ENCODE results near the gene PPP1R9B.

The PPP1R9B gene

DNA sequence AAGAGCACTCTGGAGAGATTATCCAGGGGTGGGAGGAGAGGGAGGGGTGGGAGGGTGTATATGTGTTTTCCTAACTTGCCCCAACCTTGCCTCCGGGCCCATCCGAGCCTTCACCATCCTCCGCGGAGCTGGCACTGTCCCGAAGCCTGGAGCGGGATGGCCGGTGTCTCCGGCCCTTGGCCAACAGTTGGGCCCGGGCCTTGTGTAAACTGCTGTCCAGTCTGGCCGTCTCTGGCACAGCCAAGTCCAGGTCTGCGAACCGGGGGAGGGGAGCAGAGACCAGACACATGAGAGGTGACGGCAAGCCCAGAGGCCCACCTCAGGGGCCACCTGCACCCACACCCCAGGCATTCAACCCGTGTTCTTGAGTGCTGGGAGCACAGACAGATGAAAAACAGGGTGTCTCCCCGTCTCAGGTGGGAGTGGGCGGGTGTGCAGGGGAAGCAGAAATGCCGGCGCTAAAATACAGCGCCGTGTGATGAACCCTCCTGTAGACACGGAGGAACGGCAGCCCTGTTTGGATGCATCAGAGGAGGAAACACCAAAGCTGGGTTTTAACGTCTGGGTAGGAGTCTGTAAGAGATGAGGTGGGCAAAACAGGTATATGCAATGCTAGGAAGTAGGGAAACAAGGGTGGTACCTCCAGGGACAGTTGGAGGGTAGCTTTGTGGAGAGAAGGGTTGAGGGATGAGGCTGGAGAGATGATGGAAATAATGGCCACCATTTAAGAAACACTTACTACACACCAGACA is 32.2 kb downstream of the PPP1R9B start:
- Histone ChIP-seq H3K27ac (ENCODE audit: low read depth, low read length) (no peak overlapping the region), H3K9me3 (ENCODE audit: control insufficient read depth in 5 of 5, low read length in 5 of 5) (no peaks in the 10 kb centered on the region), H3K36me3 (ENCODE audit: control insufficient read depth in 5 of 5, insufficient read depth in 5 of 5, low read length in 5 of 5) (no peaks in the 10 kb centered on the region), H3K27me3 (ENCODE audit: control insufficient read depth in 5 of 5, insufficient read depth in 4 of 5, low read length in 5 of 5) (peaks cover 0 to 8% (median 4%) of the 10 kb centered on the region in 5 donors), H3K4me1 (ENCODE audit: control insufficient read depth in 5 of 5, insufficient read depth in 5 of 5, low read length in 5 of 5) (peaks cover 0 to 35% (median 19%) of the 10 kb centered on the region in 5 donors), H3K4me3 (ENCODE audit: low read depth in 1 of 5, low read length in 5 of 5) (no peak overlapping the region), H3K9ac (ENCODE audit: low read length in 5 of 5) (no peak overlapping the region)

DNA sequence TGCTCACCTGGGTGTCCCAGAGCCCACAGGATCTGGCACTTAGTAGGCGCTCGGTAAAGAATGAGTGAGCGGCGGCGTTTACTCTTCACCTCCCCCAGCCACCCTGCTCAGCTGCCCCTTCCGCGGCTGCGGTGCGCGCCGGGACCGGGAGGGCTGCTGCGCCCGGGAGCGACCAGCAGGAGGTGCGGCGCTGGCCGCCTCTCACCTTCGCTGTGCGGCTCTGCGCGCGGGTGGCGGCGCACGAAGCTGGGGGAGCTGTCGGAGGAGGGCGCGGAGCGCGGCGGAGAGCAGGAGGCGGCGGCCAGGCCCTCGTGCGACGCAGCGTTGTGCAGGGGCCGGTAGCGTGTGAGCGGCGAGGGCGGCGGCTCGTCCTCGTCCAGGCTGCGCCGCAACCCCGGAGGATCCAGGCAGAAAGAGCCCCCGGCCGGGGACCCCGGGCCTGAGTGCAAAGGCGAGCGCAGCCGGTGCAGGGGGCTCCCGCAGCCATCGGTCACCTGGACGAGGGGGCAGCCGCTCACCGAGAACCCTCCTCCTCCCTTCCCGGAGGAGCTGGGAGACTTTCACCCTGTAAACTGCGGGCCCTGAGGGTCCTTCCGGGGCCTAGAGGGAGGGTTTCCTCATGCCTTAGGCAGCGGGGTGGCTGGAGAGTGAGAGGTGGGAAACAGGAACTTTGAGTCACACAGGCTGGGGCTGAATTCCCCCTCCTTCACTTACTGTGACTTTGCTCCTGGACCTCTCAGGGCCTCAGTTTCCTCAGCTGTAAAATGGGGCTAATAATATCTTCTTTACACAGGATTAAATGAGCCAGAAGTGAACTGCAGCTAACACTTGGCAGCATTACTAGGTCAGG is 33.0 kb downstream of the PPP1R9B start:
- Histone ChIP-seq H3K36me3 (ENCODE audit: control insufficient read depth in 5 of 5, insufficient read depth in 5 of 5, low read length in 5 of 5) (no peaks in the 10 kb centered on the region), H3K4me1 (ENCODE audit: control insufficient read depth in 5 of 5, insufficient read depth in 5 of 5, low read length in 5 of 5) (peaks cover 0 to 43% (median 27%) of the 10 kb centered on the region in 5 donors), H3K27ac (ENCODE audit: low read depth, low read length) (no peak overlapping the region), H3K4me3 (ENCODE audit: low read depth in 1 of 5, low read length in 5 of 5) (peak overlapping the region in 4 of 5 donors; percentile 15 to 36 (median 22)), H3K27me3 (ENCODE audit: control insufficient read depth in 5 of 5, insufficient read depth in 4 of 5, low read length in 5 of 5) (peaks cover 0 to 8% (median 4%) of the 10 kb centered on the region in 5 donors), H3K9ac (ENCODE audit: low read length in 5 of 5) (no peak overlapping the region), H3K9me3 (ENCODE audit: control insufficient read depth in 5 of 5, low read length in 5 of 5) (no peaks in the 10 kb centered on the region)

DNA sequence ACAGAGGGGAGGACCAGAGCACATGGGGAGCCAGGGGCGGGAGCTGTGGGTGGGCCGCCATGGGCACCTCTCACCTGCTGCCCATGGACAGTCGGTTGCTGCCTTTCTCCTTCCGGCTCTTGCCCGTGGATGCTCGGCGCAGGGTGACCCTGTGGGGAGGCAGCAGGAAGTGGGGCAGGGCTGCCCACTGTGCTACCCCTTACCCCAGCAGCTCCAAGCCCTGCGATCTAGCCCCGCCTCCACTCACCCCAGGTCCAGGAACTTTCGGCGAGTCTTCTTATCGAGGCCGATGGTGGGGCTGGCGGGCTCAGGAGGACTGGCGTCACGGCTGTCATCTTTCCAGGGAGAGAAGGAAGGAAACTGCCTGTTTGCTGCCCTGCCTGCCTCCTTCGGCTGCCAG is 34.7 kb downstream of the PPP1R9B start:
- Histone ChIP-seq H3K9me3 (ENCODE audit: control insufficient read depth in 5 of 5, low read length in 5 of 5) (no peaks in the 10 kb centered on the region), H3K27me3 (ENCODE audit: control insufficient read depth in 5 of 5, insufficient read depth in 4 of 5, low read length in 5 of 5) (peaks cover 0 to 5% (median 4%) of the 10 kb centered on the region in 5 donors), H3K4me1 (ENCODE audit: control insufficient read depth in 5 of 5, insufficient read depth in 5 of 5, low read length in 5 of 5) (peaks cover 11 to 58% (median 44%) of the 10 kb centered on the region in 5 donors), H3K36me3 (ENCODE audit: control insufficient read depth in 5 of 5, insufficient read depth in 5 of 5, low read length in 5 of 5) (peaks cover 0 to 6% (median 6%) of the 10 kb centered on the region in 5 donors), H3K4me3 (ENCODE audit: low read depth in 1 of 5, low read length in 5 of 5) (no peak overlapping the region), H3K9ac (ENCODE audit: low read length in 5 of 5) (no peak overlapping the region), H3K27ac (ENCODE audit: low read depth, low read length) (no peak overlapping the region)

- peaks cover 11 to 58% (median 44%) of the 10 kb centered on the region in 5 donors for H3K4me1 ChIP-seq (ENCODE audit: control insufficient read depth in 5 of 5, insufficient read depth in 5 of 5, low read length in 5 of 5)
- H3K9ac ChIP-seq (ENCODE audit: low read length in 5 of 5), result peak overlapping the region in 1 of 5 donors; percentile 14
Measured at GRCh38 chr17:50114849-50115357, 35.6 kb downstream of the PPP1R9B start.

DNA sequence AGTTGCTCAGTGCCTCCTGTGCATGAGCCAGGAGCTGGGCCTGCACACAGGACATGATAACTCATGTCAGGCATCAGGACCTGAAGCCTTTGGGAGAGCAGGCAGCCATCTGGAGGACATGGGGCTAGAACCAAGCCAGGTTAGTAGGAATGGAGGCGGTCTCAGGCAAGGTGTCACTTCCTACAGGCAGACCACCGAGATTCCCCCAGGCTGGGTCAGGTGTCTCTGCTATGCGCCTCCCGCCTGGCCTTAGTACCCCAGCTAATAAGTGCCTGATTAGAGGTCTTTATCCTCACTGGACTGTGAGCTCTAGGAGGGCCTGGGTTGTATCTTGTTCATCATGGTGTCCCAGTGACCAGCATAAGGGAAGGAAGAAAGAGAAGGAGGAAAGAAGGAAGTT is 36.1 kb downstream of the PPP1R9B start:
- Histone ChIP-seq H3K27ac (ENCODE audit: low read depth, low read length) (no peak overlapping the region), H3K9ac (ENCODE audit: low read length in 5 of 5) (peak overlapping the region in 1 of 5 donors; percentile 14), H3K36me3 (ENCODE audit: control insufficient read depth in 5 of 5, insufficient read depth in 5 of 5, low read length in 5 of 5) (peaks cover 0 to 20% (median 19%) of the 10 kb centered on the region in 5 donors), H3K4me1 (ENCODE audit: control insufficient read depth in 5 of 5, insufficient read depth in 5 of 5, low read length in 5 of 5) (peaks cover 11 to 58% (median 44%) of the 10 kb centered on the region in 5 donors), H3K9me3 (ENCODE audit: control insufficient read depth in 5 of 5, low read length in 5 of 5) (no peaks in the 10 kb centered on the region), H3K27me3 (ENCODE audit: control insufficient read depth in 5 of 5, insufficient read depth in 4 of 5, low read length in 5 of 5) (peaks cover 0 to 5% (median 4%) of the 10 kb centered on the region in 5 donors), H3K4me3 (ENCODE audit: low read depth in 1 of 5, low read length in 5 of 5) (no peak overlapping the region)

More at GRCh38 chr17:50114849-50115357, 35.6 kb downstream of the PPP1R9B start:
- Histone ChIP-seq H3K36me3 (ENCODE audit: control insufficient read depth in 5 of 5, insufficient read depth in 5 of 5, low read length in 5 of 5) (peaks cover 0 to 15% (median 14%) of the 10 kb centered on the region in 5 donors), H3K27me3 (ENCODE audit: control insufficient read depth in 5 of 5, insufficient read depth in 4 of 5, low read length in 5 of 5) (peaks cover 0 to 5% (median 4%) of the 10 kb centered on the region in 5 donors), H3K4me3 (ENCODE audit: low read depth in 1 of 5, low read length in 5 of 5) (no peak overlapping the region), H3K9me3 (ENCODE audit: control insufficient read depth in 5 of 5, low read length in 5 of 5) (no peaks in the 10 kb centered on the region), H3K27ac (ENCODE audit: low read depth, low read length) (no peak overlapping the region)

DNA sequence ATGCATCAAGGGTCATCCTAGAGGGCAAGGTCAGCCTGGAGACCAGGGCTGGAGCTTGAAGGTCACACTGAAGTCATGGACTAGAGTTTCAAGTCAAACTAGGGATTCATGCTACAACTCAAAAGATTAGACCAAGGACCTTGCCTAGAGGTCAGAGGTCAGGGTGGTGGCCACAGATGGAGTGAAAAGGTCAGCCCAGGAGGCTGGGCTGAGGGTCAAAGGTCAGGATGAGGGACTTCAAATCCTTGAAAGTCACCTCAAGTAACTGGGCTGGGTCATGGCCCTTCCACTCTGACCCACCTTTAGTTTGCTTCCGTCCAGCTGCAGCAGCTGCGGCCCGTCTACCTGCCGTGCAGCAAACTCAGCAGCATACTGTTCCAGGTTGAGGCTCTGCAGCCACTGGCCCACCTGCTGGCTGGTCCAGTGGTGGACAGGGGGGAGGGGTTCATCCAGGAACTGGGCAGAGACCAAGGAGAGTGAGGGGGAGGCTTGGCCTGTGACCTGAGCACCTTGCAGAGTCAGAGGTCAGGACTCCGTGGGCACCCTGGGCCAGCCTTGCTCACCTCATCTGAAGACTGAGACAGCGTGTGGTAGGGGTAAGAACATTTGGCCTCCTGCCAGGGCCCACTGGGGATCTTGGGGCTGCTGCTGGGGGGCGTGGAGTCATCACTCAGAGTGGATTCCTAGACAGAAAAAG is 36.7 kb downstream of the PPP1R9B start:
- peaks cover 0 to 26% (median 26%) of the 10 kb centered on the region in 5 donors for H3K36me3 ChIP-seq (ENCODE audit: control insufficient read depth in 5 of 5, insufficient read depth in 5 of 5, low read length in 5 of 5)
- no peak overlapping the region for H3K4me3 ChIP-seq (ENCODE audit: low read depth in 1 of 5, low read length in 5 of 5)
- peaks cover 11 to 58% (median 44%) of the 10 kb centered on the region in 5 donors for H3K4me1 ChIP-seq (ENCODE audit: control insufficient read depth in 5 of 5, insufficient read depth in 5 of 5, low read length in 5 of 5)
- peak overlapping the region; percentile 70 for H3K27ac ChIP-seq (ENCODE audit: low read depth, low read length)
- H3K9ac ChIP-seq (ENCODE audit: low read length in 5 of 5), result peak overlapping the region in 2 of 5 donors; percentile 12 to 68
- no peaks in the 10 kb centered on the region for H3K9me3 ChIP-seq (ENCODE audit: control insufficient read depth in 5 of 5, low read length in 5 of 5)
- H3K27me3 ChIP-seq (ENCODE audit: control insufficient read depth in 5 of 5, insufficient read depth in 4 of 5, low read length in 5 of 5), result peaks cover 0 to 4% (median 3%) of the 10 kb centered on the region in 5 donors

- Histone ChIP-seq H3K27ac (ENCODE audit: low read depth, low read length) (peak overlapping the region; percentile 70), H3K36me3 (ENCODE audit: control insufficient read depth in 5 of 5, insufficient read depth in 5 of 5, low read length in 5 of 5) (peaks cover 0 to 37% (median 36%) of the 10 kb centered on the region in 5 donors), H3K9me3 (ENCODE audit: control insufficient read depth in 5 of 5, low read length in 5 of 5) (no peaks in the 10 kb centered on the region), H3K4me1 (ENCODE audit: control insufficient read depth in 5 of 5, insufficient read depth in 5 of 5, low read length in 5 of 5) (peaks cover 11 to 50% (median 38%) of the 10 kb centered on the region in 5 donors), H3K27me3 (ENCODE audit: control insufficient read depth in 5 of 5, insufficient read depth in 4 of 5, low read length in 5 of 5) (peaks cover 0 to 4% (median 0%) of the 10 kb centered on the region in 5 donors), H3K9ac (ENCODE audit: low read length in 5 of 5) (peak overlapping the region in 2 of 5 donors; percentile 13 to 68), H3K4me3 (ENCODE audit: low read depth in 1 of 5, low read length in 5 of 5) (no peak overlapping the region)
Measured at GRCh38 chr17:50112694-50113093, 37.8 kb downstream of the PPP1R9B start.

GRCh38 chr17:50111673-50112655 is 38.5 kb downstream of the PPP1R9B start:
- Histone ChIP-seq H3K9ac (ENCODE audit: low read length in 5 of 5) (peak overlapping the region in 4 of 5 donors; percentile 56 to 68 (median 60)), H3K4me1 (ENCODE audit: control insufficient read depth in 5 of 5, insufficient read depth in 5 of 5, low read length in 5 of 5) (peaks cover 11 to 44% (median 32%) of the 10 kb centered on the region in 5 donors), H3K27ac (ENCODE audit: low read depth, low read length) (peak overlapping the region; percentile 70), H3K36me3 (ENCODE audit: control insufficient read depth in 5 of 5, insufficient read depth in 5 of 5, low read length in 5 of 5) (peaks cover 0 to 44% (median 42%) of the 10 kb centered on the region in 5 donors), H3K27me3 (ENCODE audit: control insufficient read depth in 5 of 5, insufficient read depth in 4 of 5, low read length in 5 of 5) (peaks cover 0 to 4% (median 0%) of the 10 kb centered on the region in 5 donors), H3K4me3 (ENCODE audit: low read depth in 1 of 5, low read length in 5 of 5) (peak overlapping the region in 2 of 5 donors; percentile 4 to 25), H3K9me3 (ENCODE audit: control insufficient read depth in 5 of 5, low read length in 5 of 5) (no peaks in the 10 kb centered on the region)

All from subcutaneous abdominal adipose tissue (tissue), 5 donors.